Measurements from ENCODE around the gene GLI3. TPM values are rescaled to one million over a fixed set of nuclear protein-coding genes. Genes with fewer than 3 reads are reported as not detected.

Gene GLI3
- total RNA-seq, 1 donor from 2014 or later, result 9.0 TPM

- no peak overlapping the region for H3K4me3 Mint-ChIP-seq (ENCODE audit: low read depth)
- no peak for TF ChIP-seq CTCF (IDR thresholded peaks at IDR 0.05; ENCODE audit: unreplicated experiment)
- no peak for DNase-seq (ENCODE audit: low spot score, unreplicated experiment)
- peaks cover 3% of the 10 kb centered on the region for H3K9me3 Mint-ChIP-seq (ENCODE audit: low read depth)
- H3K27ac Mint-ChIP-seq, result no peak overlapping the region
- H3K36me3 Mint-ChIP-seq (ENCODE audit: insufficient read depth), result no peaks in the 10 kb centered on the region
- peaks cover 84% of the 10 kb centered on the region for H3K27me3 Mint-ChIP-seq
- H3K4me1 Mint-ChIP-seq (ENCODE audit: low read depth), result peaks cover 6% of the 10 kb centered on the region
Observed at GRCh38 chr7:42082144-42082543, 154.9 kb downstream of the GLI3 start.

GRCh38 chr7:42081671-42082070 lies 155.3 kb downstream of the GLI3 start:
- H3K9me3 Mint-ChIP-seq (ENCODE audit: low read depth), result peaks cover 3% of the 10 kb centered on the region
- H3K27ac Mint-ChIP-seq, result no peak overlapping the region
- peaks cover 6% of the 10 kb centered on the region for H3K4me1 Mint-ChIP-seq (ENCODE audit: low read depth)
- no peaks in the 10 kb centered on the region for H3K36me3 Mint-ChIP-seq (ENCODE audit: insufficient read depth)
- no peak for DNase-seq (ENCODE audit: low spot score, unreplicated experiment)
- H3K4me3 Mint-ChIP-seq (ENCODE audit: low read depth), result no peak overlapping the region
- H3K27me3 Mint-ChIP-seq, result peaks cover 84% of the 10 kb centered on the region
- TF ChIP-seq CTCF (IDR thresholded peaks at IDR 0.05; ENCODE audit: unreplicated experiment), result no peak

- Mint-ChIP-seq H3K4me3 (ENCODE audit: low read depth) (no peak overlapping the region), H3K4me1 (ENCODE audit: low read depth) (peaks cover 6% of the 10 kb centered on the region)
Observed at GRCh38 chr7:42080841-42081586, 156.0 kb downstream of the GLI3 start.

GRCh38 chr7:42077271-42078135 lies 159.5 kb downstream of the GLI3 start:
- no peak for DNase-seq (ENCODE audit: low spot score, unreplicated experiment)
- Mint-ChIP-seq H3K4me3 (ENCODE audit: low read depth) (no peak overlapping the region), H3K27me3 (peaks cover 91% of the 10 kb centered on the region), H3K9me3 (ENCODE audit: low read depth) (no peaks in the 10 kb centered on the region), H3K36me3 (ENCODE audit: insufficient read depth) (no peaks in the 10 kb centered on the region), H3K27ac (peak overlapping the region; percentile 24), H3K4me1 (ENCODE audit: low read depth) (peaks cover 6% of the 10 kb centered on the region)
- no peak for TF ChIP-seq CTCF (IDR thresholded peaks at IDR 0.05; ENCODE audit: unreplicated experiment)

More at GRCh38 chr7:42080841-42081586, 156.0 kb downstream of the GLI3 start:
- Mint-ChIP-seq H3K27ac (no peak overlapping the region), H3K36me3 (ENCODE audit: insufficient read depth) (no peaks in the 10 kb centered on the region), H3K27me3 (peaks cover 84% of the 10 kb centered on the region), H3K9me3 (ENCODE audit: low read depth) (peaks cover 3% of the 10 kb centered on the region)
- DNase-seq (ENCODE audit: low spot score, unreplicated experiment), result no peak
- TF ChIP-seq CTCF (IDR thresholded peaks at IDR 0.05; ENCODE audit: unreplicated experiment), result no peak

- H3K4me1 Mint-ChIP-seq (ENCODE audit: low read depth), result peaks cover 6% of the 10 kb centered on the region
- no peaks in the 10 kb centered on the region for H3K9me3 Mint-ChIP-seq (ENCODE audit: low read depth)
- no peak overlapping the region for H3K27ac Mint-ChIP-seq
- no peak for DNase-seq (ENCODE audit: low spot score, unreplicated experiment)
- H3K36me3 Mint-ChIP-seq (ENCODE audit: insufficient read depth), result no peaks in the 10 kb centered on the region
- peaks cover 89% of the 10 kb centered on the region for H3K27me3 Mint-ChIP-seq
- no peak for TF ChIP-seq CTCF (IDR thresholded peaks at IDR 0.05; ENCODE audit: unreplicated experiment)
- H3K4me3 Mint-ChIP-seq (ENCODE audit: low read depth), result no peak overlapping the region
Observed at GRCh38 chr7:42076870-42077269, 160.1 kb downstream of the GLI3 start.
